Inferior parietal cortex (tissue), 1 donor: ENCODE results near the gene WASHC4.
"Not testable (repeated sequence)": the region's sequence is repeated elsewhere in the genome, so short reads cannot be mapped to it uniquely, and the experiment has no call there.

Source experiments
- DNase-seq: peaks from one replicate; pipeline ENCODE4 v3.0.0-alpha.2; 2016; ENCODE audit errors: extremely low spot score

WASHC4 gene

GRCh38 chr12:105164068-105164467 lies 56.5 kb downstream of the WASHC4 start:
- no peak for DNase-seq

DNA sequence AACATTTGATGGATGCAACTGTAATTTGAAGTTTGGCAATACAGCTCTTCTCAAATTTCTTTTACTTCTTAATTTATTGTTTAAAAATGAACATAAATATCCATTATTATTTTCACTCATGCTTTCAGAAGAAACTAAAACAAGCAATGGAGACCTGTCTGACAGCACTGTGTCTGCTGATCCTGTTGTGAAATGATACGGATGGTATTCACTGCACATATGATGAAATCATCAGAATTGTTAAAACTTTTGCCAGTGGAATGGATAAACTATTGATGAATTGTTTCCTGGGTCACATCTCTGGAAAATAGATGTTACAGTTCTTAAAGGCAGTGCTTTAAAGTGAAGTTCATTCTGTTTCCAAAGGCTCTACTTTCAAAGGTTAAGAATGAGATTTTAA lies 59.2 kb downstream of the WASHC4 start:
- DNase-seq: no peak

- no peak for DNase-seq
These were observed 59.8 kb downstream of the WASHC4 start for GRCh38 chr12:105167346-105167745.

- no peak for DNase-seq
These were observed 60.5 kb downstream of the WASHC4 start for GRCh38 chr12:105168006-105168405.

DNA sequence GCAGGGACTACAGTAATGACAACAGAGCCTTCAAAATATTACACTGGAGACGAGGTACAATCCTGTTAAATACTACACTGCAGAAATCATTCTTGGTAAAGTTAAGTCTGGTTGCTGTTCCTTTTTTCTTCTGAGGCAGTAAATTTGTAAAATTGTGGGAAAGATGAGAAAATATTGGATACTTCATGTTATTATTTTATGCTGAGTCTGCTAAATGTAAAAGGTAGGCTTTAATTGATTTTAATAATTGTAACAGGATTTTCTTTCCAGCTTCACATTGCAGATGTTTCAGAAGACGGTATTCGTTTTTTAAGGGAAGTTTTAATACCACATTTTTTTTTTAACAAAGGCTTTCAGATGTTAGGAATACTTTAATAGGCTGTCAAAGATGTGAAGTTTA lies 62.6 kb downstream of the WASHC4 start:
- DNase-seq: no peak

- no peak for DNase-seq
These were observed 64.3 kb downstream of the WASHC4 start for GRCh38 chr12:105171691-105172436.

GRCh38 chr12:105175397-105175990 lies 68.0 kb downstream of the WASHC4 start:
- DNase-seq: no peak

DNA sequence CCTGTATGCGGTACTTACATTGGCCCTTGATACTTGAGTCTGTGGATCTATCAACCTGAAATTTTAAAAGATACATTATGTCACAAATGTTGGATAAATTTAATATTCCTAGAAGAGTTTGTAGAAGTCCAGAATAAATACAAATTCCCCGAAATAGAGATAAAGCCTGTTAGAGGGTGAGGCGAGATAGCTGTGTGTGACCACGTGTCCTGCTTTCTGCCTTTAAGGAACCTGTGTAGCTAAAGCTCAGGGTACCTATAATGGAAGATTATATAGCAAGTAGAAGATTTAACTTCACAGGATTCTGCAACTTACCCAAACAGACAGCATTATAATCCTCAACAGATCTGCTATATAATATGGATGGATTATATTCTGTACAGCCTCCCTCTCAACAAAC lies 69.7 kb downstream of the WASHC4 start:
- no peak for DNase-seq

- not testable (repeated sequence) for DNase-seq
These were observed 71.6 kb downstream of the WASHC4 start for GRCh38 chr12:105179114-105179513.

DNA sequence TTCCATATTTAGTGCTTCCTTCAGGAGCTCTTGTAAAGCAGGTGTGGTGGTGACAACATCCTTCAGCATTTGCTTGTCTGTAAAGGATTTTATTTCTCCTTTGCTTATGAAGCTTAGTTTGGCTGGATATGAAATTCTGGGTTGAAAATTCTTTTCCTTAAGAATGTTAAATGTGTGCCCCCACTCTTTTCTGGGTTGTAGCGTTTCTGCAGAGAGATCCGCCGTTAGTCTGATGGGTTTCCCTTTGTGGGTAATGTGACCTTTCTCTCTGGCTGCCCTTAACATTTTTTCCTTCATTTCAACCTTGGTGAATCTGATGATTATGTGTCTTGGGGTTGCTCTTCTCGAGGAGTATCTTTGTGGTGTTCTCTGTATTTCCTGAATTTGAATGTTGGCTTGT lies 75.9 kb downstream of the WASHC4 start:
- not testable (repeated sequence) for DNase-seq

DNA sequence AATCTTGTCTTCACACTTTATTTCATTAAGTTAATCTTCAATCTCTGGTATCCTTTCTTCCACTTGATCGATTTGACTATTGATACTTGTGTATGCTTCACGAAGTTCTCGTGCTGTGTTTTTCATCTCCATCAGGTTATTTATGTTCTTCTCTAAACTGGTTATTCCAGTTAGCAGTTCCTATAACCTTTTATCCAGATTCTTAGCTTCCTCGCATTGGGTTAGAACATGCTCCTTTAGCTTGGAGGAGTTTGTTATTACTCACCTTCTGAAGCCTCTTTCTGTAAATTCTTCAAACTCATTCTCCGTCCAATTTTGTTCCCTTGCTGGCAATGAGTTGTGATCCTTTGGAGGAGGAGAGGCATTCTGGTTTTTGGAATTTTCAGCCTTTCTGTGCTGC lies 76.4 kb downstream of the WASHC4 start:
- DNase-seq: not testable (repeated sequence)

DNA sequence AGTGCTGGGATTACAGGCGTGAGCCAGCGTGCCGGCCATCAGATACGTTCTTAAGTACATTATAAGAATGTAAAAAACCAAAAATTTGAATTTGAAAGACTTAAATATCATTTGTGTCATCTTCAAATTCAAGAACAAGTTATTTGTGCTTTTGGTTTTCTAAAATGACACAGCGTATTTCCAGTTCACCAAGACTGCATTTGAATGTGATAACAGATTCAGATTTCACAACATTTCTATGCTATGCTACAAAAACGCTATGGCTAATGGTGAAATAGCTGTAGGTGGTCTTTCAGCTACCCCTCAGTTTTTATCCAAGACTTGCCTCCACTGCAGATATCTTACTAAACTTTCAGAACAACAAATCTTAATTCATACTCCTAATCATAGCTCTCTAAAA lies 81.8 kb downstream of the WASHC4 start:
- DNase-seq: no peak

DNA sequence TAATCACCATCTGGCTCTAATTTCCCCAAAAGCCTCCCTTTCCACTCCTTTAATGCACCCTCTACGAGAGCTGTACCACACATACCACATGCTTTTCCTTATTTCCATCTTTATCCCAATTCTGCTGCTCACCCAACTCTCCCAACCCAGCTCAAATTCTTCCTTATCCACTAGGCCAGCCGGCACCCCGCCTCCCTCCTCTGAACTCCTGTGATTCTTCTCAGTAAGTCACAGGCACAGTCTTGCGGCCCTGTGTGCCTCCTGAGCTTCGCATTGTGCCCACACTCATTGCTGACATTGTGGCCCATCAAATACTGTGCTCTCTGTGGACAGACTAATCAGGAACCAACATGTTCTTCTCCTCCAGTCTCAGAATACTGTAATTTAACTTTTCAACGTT lies 83.0 kb downstream of the WASHC4 start:
- no peak for DNase-seq

DNA sequence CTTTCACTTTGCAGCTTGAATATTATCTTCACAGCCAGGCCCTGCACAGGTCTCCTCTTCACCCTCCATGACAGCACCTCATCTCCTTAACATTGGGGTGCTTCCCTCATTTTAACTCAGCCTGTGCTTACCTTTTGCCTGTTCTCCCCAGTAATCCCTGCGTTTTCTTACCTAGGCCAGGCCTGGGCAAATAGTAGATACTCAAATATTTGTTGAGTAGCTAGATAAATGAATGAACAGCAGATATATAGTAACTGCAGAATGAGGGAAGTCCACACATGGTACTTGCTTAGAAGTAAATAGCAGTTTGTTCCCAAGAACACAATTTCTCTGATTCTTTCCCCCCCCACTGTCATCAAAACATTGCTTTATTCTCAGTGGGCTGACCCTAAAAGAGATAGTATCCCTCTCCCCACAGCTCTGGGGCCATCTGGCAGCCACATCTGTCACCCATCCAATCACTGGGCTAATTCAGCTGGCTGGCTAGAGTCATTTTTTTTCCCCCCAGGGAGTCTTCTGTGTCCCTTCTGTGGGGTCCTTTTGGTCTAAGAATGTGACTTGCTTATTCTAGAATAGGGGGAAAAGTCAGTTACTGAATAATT lies 85.2 kb downstream of the WASHC4 start:
- DNase-seq: no peak

- no peak for DNase-seq
These were observed 87.4 kb downstream of the WASHC4 start for GRCh38 chr12:105194947-105195346.

- no peak for DNase-seq
These were observed 88.6 kb downstream of the WASHC4 start for GRCh38 chr12:105196090-105196489.

DNA sequence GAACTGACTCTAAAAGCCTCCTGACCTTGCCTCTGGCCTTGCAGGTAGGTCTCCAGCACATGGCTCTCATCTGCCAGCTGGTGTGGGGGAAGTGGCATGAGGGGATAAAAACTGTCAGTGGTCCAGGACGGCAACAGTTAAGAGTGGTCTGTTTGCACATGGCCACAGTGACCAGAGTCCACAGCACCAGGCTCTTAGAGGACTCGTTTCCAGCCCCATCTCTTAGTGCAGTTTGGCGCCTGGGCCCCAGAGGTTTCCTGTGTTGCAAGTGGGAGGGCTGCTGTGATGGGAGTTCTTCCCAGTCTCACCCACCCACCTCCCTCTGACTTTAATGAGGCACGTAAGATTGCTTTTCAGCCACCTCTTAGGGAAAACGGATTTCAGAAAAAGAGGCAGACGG lies 91.4 kb downstream of the WASHC4 start:
- DNase-seq: no peak

DNA sequence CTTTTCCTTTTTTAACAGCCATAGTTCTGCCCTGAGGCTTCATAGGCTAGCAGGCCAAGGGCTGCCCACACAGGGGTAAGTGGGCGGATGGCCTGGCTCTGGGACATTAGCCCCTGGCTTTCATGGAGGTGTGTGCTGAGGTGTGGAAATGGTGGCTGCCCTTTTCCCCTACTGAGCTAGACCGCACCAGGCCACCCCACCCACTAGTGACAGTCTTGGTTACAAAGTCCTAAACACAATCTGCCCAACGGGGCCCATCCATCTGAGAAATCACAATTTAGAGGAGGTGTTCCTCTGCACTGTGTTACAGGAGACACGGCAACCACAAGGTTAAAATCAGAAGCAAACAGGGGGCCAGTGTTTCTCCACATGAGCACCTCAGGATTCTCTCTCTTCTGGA lies 92.9 kb downstream of the WASHC4 start:
- DNase-seq: no peak

- DNase-seq: no peak
These were observed 93.8 kb downstream of the WASHC4 start for GRCh38 chr12:105201299-105201698.

- no peak for DNase-seq
These were observed 94.7 kb downstream of the WASHC4 start for GRCh38 chr12:105202202-105202601.

- no peak for DNase-seq
These were observed 96.6 kb downstream of the WASHC4 start for GRCh38 chr12:105204127-105204526.

DNA sequence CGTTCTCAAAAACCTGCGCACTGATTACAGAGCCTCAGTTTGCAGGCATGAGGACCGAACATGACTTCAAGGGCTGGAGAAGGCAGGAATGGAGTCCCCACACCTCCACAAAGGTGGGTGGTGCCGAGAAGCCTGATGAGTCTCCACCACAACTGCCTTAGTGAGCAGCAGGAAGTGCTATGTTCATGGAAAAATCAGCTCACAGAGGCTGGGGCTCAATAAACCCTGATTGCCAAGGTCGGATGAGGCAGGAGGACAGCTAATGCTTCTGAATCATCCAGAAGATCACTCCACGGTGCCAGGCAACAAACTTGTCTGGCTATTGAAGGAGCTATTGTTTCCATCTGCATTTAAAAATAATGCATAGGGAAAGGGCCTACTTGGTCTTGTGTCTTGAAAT lies 97.4 kb downstream of the WASHC4 start:
- no peak for DNase-seq

GRCh38 chr12:105205322-105206048 lies 98.0 kb downstream of the WASHC4 start:
- no peak for DNase-seq
